Testis (tissue), 3 donors: ENCODE measurements around the gene DLG1. TPM values are rescaled to one million over a fixed set of nuclear protein-coding genes. Genes with fewer than 3 reads are reported as not detected.

ENCODE experiments used
- DNase-seq: peaks from one replicate; pipeline ENCODE4 v3.0.0-alpha.2; 2019
- H3K27ac ChIP-seq, 2 donors: fragments of 200-600 bp; sonication (generic); one replicate each; pipeline ENCODE4 v1.5.1; 2019
- H3K27me3 ChIP-seq: fragments of 200-600 bp; sonication (generic); one replicate; pipeline ENCODE4 v1.5.1; 2019
- H3K36me3 ChIP-seq: fragments of 200-600 bp; sonication (generic); one replicate; pipeline ENCODE4 v1.5.1; 2017; ENCODE audit warnings: low read depth; ENCODE audit errors: missing control alignments
- H3K4me1 ChIP-seq: fragments of 200-600 bp; sonication (generic); one replicate; pipeline ENCODE4 v1.5.1; 2019
- H3K4me3 ChIP-seq, 2 donors: fragments of 200-600 bp; sonication (generic); one replicate each; pipeline ENCODE4 v1.5.1; 2017 to 2019
- H3K9me3 ChIP-seq: fragments of 200-600 bp; sonication (generic); one replicate; pipeline ENCODE4 v1.5.1; 2017
- CTCF ChIP-seq, 3 experiments: fragments of 450-650 bp in 2 of 3; fragments of 200-600 bp in 1 of 3; sonication (generic) in 1 of 3; IDR thresholded peaks; one replicate each; pipeline ENCODE4 v1.5.1; 2016 to 2019; ENCODE audit warnings: antibody characterized with exemption in 3 of 3, mild to moderate bottlenecking in 2 of 3, moderate library complexity in 1 of 3
- POLR2A ChIP-seq: fragments of 450-650 bp; IDR thresholded peaks from one replicate; pipeline ENCODE4 v1.6.1; 2017; ENCODE audit warnings: antibody characterized with exemption, mild to moderate bottlenecking, moderate library complexity
- WGBS, 2 donors: methylation state at CpG; one replicate each; pipeline ENCODE4 v1.1.5; 2018; 5-methylcytosine and 5-hydroxymethylcytosine counted together
- intact Hi-C: fragments of 100-400 bp; cut with DNase I; formaldehyde crosslinking; loops from one replicate; pipeline ENCODE4 v1.15.1; 2023; ENCODE audit warnings: low total_unique reads
- polyA plus RNA-seq: library from polyadenylated mRNA; stranded (reverse); fragments of 350-450 nt; fragmentation: Illumina TruSeq; extraction: RNeasy Lipid Tissue Mini Kit (QIAGEN cat#74804); gene quantifications from one replicate; pipeline ENCODE4 v1.2.3, GENCODE V29; 2014; ENCODE audit warnings: low read depth, low replicate concordance; ENCODE audit not compliant: insufficient read depth
- total RNA-seq, 2 donors: library from RNA; depleted of rRNA; stranded (reverse); fragments of >200 nt; gene quantifications; one replicate each; pipeline ENCODE4 v1.2.3, GENCODE V29; 2016

Gene DLG1
- total and polyA plus RNA-seq, 3 donors from 2014 or later, result 37.4 to 99.4 (median 99.3) TPM

- H3K4me1 ChIP-seq, result no peaks in the 10 kb centered on the region
- no peaks in the 10 kb centered on the region for H3K27me3 ChIP-seq
- DNase-seq, result no peak
- peaks cover 2% of the 10 kb centered on the region for H3K36me3 ChIP-seq
- intact Hi-C loops, result no loop called here
- no peaks in the 10 kb centered on the region for H3K9me3 ChIP-seq
- TF ChIP-seq CTCF (IDR thresholded peaks at IDR 0.05), result no peak
- no peak for TF ChIP-seq POLR2A
- no peak overlapping the region for H3K4me3 ChIP-seq
- H3K27ac ChIP-seq, result no peak overlapping the region
Measured at GRCh38 chr3:197289726-197290125, 8.7 kb downstream of the DLG1 start.

- intact Hi-C loops, result no loop called here
- Histone ChIP-seq H3K27ac (no peak overlapping the region), H3K4me1 (no peaks in the 10 kb centered on the region), H3K36me3 (peaks cover 2% of the 10 kb centered on the region), H3K27me3 (no peaks in the 10 kb centered on the region), H3K4me3 (no peak overlapping the region), H3K9me3 (no peaks in the 10 kb centered on the region)
- 93 to 100% methylated on average over 2 of the region's 2 CpGs for WGBS, 2 donors
- TF ChIP-seq CTCF (IDR thresholded peaks at IDR 0.05), result no peak
- no peak for TF ChIP-seq POLR2A
- no peak for DNase-seq
Measured at GRCh38 chr3:197286678-197287077, 11.7 kb downstream of the DLG1 start.

GRCh38 chr3:197285557-197285956, 12.9 kb downstream of the DLG1 start:
- 95 to 100% methylated on average over 2 of the region's 2 CpGs for WGBS, 2 donors
- intact Hi-C loops, result no loop called here
- TF ChIP-seq CTCF (IDR thresholded peaks at IDR 0.05) (no peak), POLR2A (no peak)
- H3K4me3 ChIP-seq, result no peak overlapping the region
- DNase-seq, result no peak
- H3K27ac ChIP-seq, result no peak overlapping the region
- peaks cover 2% of the 10 kb centered on the region for H3K36me3 ChIP-seq
- no peaks in the 10 kb centered on the region for H3K9me3 ChIP-seq
- H3K27me3 ChIP-seq, result no peaks in the 10 kb centered on the region
- H3K4me1 ChIP-seq, result no peaks in the 10 kb centered on the region

GRCh38 chr3:197283045-197283444, 15.4 kb downstream of the DLG1 start:
- intact Hi-C loops, result no loop called here
- TF ChIP-seq POLR2A (no peak), CTCF (IDR thresholded peaks at IDR 0.05) (no peak)
- H3K27ac ChIP-seq, result no peak overlapping the region
- H3K4me3 ChIP-seq, result no peak overlapping the region
- 93 to 95% methylated on average over 2 of the region's 2 CpGs for WGBS, 2 donors
- no peaks in the 10 kb centered on the region for H3K9me3 ChIP-seq
- H3K27me3 ChIP-seq, result no peaks in the 10 kb centered on the region
- DNase-seq, result no peak
- H3K4me1 ChIP-seq, result no peaks in the 10 kb centered on the region
- no peaks in the 10 kb centered on the region for H3K36me3 ChIP-seq

- no peaks in the 10 kb centered on the region for H3K9me3 ChIP-seq
- H3K4me1 ChIP-seq, result no peaks in the 10 kb centered on the region
- no peak overlapping the region for H3K4me3 ChIP-seq
- TF ChIP-seq POLR2A, result no peak
- no peak for TF ChIP-seq CTCF (IDR thresholded peaks at IDR 0.05)
- whole genome bisulfite sequencing, 2 donors, result 98 to 100% methylated on average over 1 of the region's 1 CpG
- H3K27me3 ChIP-seq, result no peaks in the 10 kb centered on the region
- no peak for DNase-seq
- intact Hi-C loops, result no loop called here
- no peaks in the 10 kb centered on the region for H3K36me3 ChIP-seq
- H3K27ac ChIP-seq, result no peak overlapping the region
Measured at GRCh38 chr3:197281849-197282248, 16.6 kb downstream of the DLG1 start.
